HG02571 (cell line): Measurements from ENCODE around the gene SOX18.
"Not testable (repeated sequence)": the region's sequence is repeated elsewhere in the genome, so short reads cannot be mapped to it uniquely, and the experiment has no call there.

Experiments used
- ATAC-seq: cut with Tn5 transposase; IDR thresholded peaks from one replicate; pipeline ENCODE4 v1.9.1; 2021; ENCODE audit warnings: mild to moderate bottlenecking, moderate library complexity; ENCODE audit not compliant: unreplicated experiment

The SOX18 gene

DNA sequence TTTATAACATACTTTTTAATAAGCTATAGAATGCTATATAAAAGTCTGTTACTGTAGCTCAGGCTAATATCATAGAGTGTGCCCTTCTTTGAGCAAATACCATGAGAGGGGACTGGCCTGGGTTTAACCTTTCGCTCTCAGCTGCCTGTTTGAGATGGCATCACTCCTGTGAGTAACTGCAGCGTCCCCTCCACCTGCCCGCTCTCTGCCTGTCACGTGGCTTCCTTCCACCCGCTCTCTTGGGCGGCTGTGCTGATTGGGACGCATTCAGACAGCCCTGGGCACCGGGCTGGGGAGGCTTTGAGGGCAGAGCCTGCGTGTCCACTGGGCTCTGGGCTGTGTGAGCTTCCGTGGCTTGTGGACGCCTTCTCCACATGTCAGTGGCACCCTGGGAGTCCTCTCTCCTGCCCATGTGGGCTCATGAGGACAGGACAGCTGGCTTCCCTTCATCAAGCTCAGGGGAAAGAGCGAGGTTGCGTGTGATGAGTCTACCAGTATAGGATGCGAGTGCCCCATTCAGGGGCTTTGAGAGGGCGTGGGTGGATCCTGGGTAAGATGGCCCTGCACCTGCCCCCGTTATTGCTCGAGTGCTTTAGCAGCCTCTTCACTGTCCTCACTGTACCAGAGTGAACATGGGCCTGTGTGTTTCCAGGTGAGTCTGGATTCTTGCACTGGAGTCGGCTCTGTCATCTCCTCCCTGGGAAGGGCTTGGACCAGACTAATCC, 24.2 kb downstream of the SOX18 start:
- ATAC-seq, result no peak

DNA sequence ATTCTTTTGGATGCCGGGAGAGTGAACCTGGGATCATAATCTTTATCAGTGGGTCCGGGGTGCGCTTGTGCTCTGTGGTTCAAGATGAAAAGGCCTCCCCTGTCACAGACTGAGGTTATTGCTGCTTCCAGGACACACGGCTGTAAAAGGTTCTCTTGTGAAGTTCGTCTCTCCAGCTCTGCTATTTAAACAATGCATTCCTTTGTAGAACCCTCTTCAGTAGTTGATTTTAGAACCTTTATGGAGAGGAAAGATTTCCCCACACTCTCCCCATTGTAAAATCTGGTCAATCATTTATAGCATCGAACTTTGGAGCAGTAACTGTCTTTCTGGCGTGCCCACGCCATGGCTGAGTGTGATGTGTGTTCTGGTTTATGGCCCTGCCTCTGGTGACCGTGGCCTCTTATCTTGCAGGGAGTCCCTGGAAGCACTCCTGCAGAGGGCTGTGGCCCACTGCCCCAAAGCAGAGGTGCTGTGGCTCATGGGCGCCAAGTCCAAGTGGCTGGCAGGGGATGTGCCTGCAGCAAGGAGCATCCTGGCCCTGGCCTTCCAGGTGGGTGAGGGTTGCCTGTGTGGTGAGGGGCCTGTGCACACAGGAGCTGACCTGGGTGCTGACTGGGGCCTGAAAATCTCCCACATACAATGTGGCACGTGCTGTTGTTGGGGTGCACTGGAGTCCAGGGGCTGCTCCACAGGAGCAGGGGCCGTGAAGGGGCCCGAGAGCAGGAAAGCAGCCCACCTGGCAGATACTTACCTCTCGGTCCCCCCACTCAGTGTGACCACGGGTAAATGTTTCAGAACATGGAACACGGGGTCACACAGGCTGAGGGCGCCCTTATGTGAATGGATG, 25.1 kb downstream of the SOX18 start:
- ATAC-seq, result no peak

DNA sequence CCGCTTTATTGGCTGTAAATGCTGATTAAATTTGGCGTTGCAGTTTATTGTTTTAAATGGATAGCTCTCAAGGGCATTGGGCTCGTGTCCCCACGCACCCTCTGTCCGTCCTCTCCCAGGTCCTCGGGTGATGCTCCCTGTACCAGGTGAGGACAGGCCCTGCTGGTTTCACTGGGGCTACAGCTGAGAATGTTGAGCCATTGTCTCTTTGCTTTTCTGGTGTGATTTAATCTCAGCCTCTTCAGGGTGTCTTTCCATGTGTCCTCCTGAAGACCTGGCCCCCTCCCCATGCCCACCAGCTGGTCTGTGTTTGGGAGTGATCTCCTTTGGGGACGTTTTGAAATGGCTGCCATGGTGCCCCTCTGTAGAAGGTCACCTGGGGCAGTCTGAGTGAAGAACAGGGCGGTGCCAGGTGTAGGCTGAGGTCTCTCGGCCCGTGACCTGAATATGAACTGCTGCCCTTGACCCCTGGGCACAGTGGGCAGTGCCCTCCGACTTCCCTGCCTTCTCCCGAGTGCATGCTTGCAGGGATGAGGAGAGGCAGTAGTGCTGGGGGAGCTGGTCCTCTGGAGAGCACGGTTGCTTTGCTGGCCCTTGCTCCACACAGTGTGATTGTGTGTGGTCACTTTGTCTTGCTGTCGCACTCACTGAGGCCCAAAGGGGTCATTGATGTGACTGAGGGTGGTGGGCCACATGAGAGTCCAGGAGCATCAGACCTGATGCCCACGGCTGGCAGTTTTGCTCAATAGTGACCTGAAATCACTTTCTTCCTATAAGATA, 25.9 kb downstream of the SOX18 start:
- no peak for ATAC-seq

DNA sequence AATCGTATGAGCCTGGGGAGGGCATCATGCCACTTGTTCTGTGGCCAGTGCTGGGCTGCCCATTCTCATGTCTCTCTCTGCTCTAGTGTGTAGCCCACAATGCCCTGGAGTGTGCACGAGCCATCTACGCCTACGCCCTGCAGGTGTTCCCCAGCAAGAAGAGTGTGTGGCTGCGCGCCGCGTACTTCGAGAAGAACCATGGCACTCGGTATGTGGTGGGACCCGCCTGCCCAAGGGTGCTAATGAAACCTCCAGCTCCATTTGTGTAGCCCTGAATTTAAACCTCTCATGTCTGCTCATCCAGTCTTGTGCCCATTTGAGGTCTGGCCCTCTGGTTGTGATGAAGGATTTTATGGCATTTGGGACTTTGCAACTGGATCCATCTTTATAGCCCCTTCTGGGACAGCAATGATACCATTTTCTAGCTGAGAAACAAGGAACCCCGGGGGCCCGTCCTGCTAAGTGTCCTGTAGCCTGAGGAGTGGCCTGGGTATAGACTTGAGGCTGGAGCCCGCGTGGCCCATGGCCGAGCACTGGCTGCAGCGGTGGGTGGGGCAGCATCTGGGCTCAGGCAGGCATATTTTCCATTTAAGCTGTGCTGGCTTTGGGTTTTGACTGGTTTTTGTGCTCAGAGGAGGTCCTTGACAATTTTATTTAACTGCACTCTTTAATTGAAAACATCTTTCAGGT, 26.6 kb downstream of the SOX18 start:
- no peak for ATAC-seq

DNA sequence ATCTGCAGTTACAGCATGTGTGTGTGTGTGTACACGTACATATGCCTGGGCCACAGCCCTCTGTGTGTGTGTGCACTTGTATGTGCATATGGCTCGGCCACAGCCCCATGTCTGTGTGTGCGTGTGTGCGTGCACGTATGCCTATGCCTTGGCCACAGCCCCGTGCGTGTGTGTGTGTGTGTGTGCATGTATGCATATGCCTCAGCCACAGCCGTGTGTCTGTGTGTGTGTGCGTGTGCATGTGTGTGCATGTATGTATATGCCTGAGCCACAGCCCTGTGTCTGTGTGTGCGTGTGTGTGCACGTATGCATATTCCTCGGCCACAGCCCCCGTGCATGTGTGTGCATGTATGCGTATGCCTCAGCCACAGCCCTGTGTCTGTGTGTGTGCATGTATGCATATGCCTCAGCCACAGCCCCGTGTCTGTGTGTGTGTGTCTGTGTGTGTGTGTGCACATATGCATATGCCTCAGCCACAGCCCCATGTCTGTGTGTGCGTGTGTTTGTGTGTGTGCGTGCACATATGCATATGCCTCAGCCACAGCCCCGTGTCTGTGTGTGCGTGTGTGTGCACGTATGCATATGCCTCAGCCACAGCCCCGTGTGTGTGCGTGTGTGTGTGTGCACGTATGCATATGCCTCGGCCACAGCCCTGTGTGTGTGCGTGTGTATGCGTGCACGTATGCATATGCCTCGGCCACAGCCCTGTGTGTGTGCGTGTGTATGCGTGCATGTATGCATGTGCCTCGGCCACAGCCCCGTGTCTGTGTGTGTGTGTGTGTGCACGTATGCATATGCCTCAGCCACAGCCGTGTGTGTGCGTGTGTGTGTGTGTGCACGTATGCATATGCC, 28.1 kb downstream of the SOX18 start:
- ATAC-seq, result no peak

DNA sequence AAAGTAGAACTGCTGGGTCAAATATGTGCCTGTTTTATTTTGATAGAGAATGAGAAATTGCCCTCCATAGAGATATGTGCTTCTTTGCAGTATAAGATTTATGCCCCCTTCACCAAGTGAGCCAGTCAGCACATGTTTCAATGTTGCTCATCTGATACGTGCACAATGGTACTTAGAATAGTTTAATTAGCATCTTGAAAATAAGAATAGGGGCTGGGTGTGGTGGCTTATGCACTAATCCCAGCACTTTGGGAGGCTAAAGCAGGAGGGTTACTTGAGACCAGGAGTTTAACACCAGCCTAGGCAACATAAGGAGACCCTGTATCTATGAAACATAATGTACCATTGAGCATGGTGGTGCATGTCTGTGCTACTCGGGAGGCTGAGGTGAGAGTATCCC, 33.8 kb downstream of the SOX18 start:
- ATAC-seq, result no peak

DNA sequence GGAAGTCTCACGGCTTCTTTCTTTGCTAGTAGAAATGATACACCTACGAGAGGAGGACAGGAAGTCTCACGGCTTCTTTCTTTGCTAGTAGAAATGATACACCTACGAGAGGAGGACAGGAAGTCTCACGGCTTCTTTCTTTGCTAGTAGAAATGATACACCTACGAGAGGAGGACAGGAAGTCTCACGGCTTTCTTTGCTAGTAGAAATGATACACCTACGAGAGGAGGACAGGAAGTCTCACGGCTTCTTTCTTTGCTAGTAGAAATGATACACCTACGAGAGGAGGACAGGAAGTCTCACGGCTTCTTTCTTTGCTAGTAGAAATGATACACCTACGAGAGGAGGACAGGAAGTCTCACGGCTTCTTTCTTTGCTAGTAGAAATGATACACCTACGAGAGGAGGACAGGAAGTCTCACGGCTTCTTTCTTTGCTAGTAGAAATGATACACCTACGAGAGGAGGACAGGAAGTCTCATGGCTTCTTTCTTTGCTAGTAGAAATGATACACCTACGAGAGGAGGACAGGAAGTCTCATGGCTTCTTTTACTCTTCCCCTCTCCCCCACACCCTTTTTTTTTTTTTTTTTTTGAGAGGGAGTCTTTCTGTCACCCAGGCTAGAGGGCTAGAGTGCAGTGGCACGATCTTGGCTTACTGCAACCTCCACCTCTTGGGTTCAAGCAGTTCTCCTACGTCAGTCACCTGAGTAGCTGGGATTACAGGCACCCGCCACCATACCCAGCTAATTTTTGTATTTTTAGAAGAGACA, 36.9 kb downstream of the SOX18 start:
- not testable (repeated sequence) for ATAC-seq

DNA sequence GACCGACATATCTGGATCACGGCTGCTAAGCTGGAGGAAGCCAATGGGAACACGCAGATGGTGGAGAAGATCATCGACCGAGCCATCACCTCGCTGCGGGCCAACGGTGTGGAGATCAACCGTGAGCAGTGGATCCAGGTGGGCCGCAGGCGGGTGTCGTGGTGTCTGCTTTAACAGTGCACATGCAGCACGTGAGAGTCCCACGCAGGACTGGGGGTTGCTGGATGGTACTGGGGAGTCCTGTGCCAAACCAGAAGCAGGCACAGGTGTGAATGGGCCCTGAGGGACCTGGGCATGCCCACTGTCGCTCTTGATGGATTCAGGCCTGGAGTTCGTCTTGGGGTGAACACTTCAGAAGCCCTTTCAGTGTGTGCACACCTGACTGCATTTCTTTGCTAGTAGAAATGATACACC, 38.1 kb downstream of the SOX18 start:
- ATAC-seq, result no peak

DNA sequence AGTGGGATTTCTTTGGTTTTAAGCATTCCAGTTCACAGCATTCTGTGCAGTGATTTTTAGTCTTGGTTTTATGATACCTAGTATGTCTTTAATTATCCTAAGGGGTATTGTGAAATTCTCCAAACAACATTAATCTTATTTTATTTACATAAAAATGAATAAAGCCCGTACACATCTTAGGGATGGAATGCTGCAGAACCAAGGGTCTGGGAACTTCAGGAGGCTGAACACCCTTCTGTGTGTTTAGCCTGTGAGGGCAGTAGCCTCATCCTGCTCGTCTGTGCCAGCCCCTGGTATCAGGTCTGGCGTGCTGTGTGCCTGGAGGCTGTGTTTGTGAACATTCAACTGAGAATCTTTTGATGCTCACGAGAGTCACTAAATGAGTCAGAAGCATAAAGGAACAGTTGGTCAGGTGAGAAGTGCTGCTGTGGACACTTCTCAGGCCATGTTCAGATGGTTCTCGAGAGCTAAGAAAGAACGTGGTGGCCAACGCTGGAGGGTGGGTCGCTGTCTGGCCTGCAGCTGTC, 38.7 kb downstream of the SOX18 start:
- ATAC-seq, result no peak

DNA sequence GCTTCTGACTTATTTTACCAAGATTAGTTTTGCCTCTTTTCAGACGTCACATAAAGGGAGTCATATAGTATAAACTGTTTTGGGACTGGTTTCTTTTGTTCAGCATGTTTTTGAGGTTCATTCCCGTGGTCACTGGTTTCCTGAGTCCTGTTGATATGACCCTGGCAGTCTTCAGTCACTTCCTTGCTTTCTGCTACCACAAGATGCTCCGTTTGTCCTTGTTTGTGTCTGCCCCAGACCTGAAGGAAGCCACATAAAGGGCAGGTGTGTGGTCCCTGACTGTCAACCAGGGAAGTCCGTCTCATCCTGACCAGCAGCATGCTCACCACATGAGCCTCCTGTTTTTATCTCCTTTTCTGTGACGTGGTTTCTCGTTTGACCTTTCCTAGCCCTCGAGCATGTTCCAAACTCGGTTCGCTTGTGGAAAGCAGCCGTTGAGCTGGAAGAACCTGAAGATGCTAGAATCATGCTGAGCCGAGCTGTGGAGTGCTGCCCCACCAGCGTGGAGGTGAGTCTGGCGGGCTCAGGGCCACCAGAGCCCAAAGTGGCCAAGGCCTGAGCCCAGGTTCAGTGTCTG, 39.5 kb downstream of the SOX18 start:
- ATAC-seq, result no peak

DNA sequence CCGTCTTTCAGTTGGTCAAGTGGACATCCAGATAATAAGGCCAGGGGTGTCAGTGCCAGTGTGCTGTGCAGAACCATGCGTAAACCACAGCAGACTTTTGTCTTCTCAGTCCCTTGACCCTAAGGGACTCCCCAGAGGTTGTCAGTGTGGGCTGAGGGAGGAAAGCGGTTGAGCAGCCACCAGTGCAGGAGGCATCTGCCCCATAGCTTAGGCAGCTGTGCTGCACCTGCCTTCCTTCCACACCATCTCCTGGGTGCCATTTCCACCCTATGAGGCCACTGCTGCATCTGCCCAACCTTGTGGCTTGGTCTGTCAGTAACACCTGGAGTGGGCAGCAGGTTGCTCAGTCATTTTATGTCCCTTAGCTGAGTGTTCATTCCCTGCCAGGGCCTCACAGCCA, 42.5 kb downstream of the SOX18 start:
- no peak for ATAC-seq

DNA sequence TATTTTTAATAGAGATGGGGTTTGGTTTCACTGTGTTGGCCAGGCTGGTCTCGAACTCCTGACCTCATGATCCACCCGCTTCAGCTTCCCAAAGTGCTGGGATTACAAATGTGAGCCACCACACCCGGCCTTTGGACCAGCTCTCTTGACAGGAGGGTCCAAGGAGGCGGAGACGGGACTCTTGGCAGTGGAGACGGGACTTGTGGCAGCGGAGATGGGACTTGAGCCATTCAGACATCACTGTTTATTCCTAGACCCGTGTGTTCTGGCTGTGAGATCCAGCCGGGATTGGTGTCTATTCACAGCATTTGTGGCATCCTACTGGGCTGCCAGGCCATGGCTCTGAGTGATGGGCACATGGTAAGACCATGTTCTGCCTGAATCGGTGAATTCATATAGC, 42.9 kb downstream of the SOX18 start:
- no peak for ATAC-seq

DNA sequence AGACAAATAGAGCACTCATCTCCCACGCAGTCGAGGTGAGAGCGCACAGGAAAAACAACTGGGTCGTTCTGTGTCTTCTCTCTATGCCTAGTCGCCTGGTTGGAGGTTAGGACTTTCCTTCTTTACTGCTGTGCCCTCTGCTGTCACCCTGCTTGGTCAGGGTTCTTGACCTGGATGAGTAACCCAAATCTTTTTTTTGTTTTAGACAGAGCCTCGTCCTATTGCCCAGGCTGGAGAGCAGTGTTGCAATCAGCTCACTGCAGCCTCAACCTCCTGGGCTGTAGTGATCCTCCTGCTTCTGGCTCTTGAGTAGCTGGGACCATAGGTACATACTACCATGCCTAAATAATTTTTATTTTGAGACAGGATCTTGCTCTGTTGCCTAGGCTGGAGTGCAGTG, 44.0 kb downstream of the SOX18 start:
- ATAC-seq, result no peak

DNA sequence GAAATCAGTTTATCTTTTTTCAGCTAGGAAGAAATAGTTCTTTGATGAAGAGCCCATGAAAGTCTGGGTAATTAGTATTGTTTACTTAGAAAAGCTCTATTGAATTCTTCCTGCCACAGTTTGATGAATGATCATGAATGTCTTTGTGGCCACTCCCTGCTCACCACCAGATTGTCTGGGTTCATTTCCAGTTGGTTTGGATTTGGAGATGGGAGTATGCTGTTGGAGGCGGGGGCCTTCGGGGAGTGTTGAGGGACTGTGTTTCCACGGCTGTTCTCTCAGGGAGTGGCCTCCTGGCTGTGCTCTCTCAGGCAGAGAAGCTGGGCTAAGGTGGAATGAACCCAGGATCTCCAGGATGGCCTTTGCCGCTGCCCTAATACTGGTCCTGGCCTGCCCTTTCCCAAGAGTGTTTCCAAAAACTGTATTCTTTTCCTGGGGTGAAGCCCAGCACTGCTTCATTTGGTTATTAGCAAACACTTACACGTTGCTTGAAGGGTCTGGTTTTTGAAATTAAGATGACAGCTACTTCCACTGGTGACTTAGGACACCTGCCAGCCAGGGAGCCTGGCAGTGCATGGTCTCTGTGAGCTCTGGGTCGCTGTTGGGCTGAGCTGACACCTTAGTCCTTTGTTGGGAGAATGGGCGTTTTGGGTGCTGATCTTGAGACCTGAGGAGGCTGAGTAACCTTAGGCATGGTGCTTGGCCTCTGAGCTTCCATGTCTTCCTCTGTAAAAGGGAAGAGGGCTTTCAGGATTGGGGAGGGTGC, 45.3 kb downstream of the SOX18 start:
- ATAC-seq, result no peak

DNA sequence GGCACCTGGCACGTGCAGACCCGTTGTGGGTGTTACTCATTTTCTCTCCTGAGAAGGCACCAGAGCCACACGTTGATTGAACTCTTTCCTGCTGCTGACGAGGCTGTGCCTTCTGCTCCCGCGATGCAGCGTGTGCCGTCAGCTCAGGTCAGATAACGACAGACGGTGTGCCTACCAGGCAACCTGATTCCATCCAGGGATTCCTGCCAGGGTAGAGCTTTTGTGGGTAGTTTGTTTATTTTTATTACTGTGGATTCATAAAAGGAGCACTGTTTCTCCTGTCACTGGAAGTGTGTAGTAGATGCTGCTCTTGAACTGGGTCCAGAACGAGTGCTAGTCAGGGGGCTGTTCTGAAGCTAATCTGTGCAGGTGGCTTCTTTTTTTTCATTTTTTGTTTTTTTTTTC, 47.8 kb downstream of the SOX18 start:
- ATAC-seq, result no peak

DNA sequence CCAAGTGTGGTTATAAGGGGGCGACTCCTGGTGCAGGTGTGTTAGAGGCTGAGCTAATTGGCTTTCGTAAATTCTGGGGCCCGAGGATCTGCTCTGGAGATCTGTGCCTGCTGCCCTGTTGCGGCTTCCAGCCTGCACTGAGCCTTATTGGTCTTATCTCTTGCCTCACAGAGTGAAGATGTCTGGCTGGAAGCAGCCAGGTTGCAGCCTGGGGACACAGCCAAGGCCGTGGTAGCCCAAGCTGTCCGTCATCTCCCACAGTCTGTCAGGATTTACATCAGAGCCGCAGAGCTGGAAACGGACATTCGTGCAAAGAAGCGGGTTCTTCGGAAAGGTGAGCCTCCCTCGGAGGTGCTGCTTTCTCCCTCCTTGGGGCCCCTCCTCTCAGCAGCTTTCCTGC, 48.5 kb downstream of the SOX18 start:
- no peak for ATAC-seq
